Measurements from ENCODE around the gene NEDD4L. TPM values are rescaled to one million over a fixed set of nuclear protein-coding genes. Genes with fewer than 3 reads are reported as not detected.

NEDD4L gene
- total and polyA plus RNA-seq, 10 of the 15 experiments (the other 5 are each of a cell fraction or from before 2014, with no cell fraction given), result 7.4 to 24.0 (median 17.7) TPM

DNA sequence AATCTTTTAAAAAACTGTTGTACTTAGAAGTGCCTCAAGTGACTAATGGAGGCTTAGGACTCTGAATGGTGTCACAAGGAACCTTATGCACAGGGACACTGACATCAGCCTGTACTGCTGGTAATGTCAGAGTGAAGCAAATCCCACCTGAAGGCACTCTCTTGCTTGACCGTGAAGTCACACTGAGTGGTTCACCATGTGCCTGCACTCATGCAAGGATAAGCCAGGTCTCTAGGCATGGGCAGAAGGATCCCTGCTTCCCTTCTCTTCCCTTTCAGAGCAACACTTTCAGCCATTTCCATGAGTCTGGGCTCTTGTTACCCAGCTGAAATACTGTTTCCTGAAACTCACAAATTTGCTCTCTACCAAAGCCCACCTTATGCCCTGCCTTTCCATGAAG lies 123.0 kb downstream of the NEDD4L start:
- CTCF ChIA-PET, result interaction anchor here (0.7 to 1.1 kb wide), 2 partner anchors 12 to 155 kb away, joined by 3 to 4 read pairs; no protein-coding TSS in a partner anchor
- RAD21 ChIA-PET (ENCODE audit: unreplicated experiment), result interaction anchor here (0.7 kb wide), 1 partner anchor 33 kb away, joined by 3 read pairs; no protein-coding TSS in a partner anchor
- SMC1A ChIA-PET (ENCODE audit: uncharacterized antibody, unreplicated experiment), result interaction anchor here (0.6 kb wide), 1 partner anchor 616 kb away, joined by 3 read pairs; no protein-coding TSS in a partner anchor
- BruUV-seq (replicated peaks), result no TSS peak
- Histone ChIP-seq H3K27me3 (replicated peaks in 1 of 2; ENCODE audit: control insufficient read depth in 2 of 2, insufficient read depth in 2 of 2, low read length in 1 of 2) (no peaks in the 10 kb centered on the region), H3K36me3 (ENCODE audit: control insufficient read depth in 2 of 2, insufficient read depth in 2 of 2, low read length in 1 of 2) (no peaks in the 10 kb centered on the region; a peak in 2 of 4 replicates), H3K79me2 (ENCODE audit: control insufficient read depth, insufficient read depth, low read length) (no peaks in the 10 kb centered on the region), H3K4me2 (ENCODE audit: control insufficient read depth, insufficient read depth) (no peak overlapping the region), H3K4me1 (ENCODE audit: control insufficient read depth, insufficient read depth, low read length) (no peaks in the 10 kb centered on the region), H2AFZ (ENCODE audit: control insufficient read depth, low read depth, low read length) (no peak overlapping the region), H3K4me3 (no peak overlapping the region), H3K9ac (ENCODE audit: control insufficient read depth, insufficient read depth, low read length) (no peak overlapping the region), H3K27ac (ENCODE audit: control insufficient read depth, insufficient read depth) (no peak overlapping the region), H3K9me3 (replicated peaks; ENCODE audit: control insufficient read depth, insufficient read depth, low read length) (no peaks in the 10 kb centered on the region), H4K20me1 (ENCODE audit: control insufficient read depth, insufficient read depth) (no peaks in the 10 kb centered on the region)
- POLR2A ChIA-PET, result no interaction called here
- ATAC-seq, result no peak
- in situ Hi-C loops (cut with MboI) (no loop called here), intact Hi-C loops (cut with micrococcal nuclease; ENCODE audit: unreplicated experiment) (no loop called here)
- 0% methylated on average over 1 of the region's 1 CpG for WGBS (ENCODE audit: insufficient coverage, insufficient replicate concordance, low lambda C conversion rate, missing lambda C conversion rate)
- no peak for TF ChIP-seq TCF7 (IDR thresholded peaks at IDR 0.05; ENCODE audit: borderline replicate concordance)
- TF ChIP-seq, protein P1, sequence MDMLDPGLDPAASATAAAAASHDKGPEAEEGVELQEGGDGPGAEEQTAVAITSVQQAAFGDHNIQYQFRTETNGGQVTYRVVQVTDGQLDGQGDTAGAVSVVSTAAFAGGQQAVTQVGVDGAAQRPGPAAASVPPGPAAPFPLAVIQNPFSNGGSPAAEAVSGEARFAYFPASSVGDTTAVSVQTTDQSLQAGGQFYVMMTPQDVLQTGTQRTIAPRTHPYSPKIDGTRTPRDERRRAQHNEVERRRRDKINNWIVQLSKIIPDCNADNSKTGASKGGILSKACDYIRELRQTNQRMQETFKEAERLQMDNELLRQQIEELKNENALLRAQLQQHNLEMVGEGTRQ (IDR thresholded peaks at IDR 0.05; ENCODE audit: borderline replicate concordance, low read depth, low read length), result no peak
- no peak for TF ChIP-seq ZBED1 (IDR thresholded peaks at IDR 0.05; ENCODE audit: borderline replicate concordance)
- no peak for TF ChIP-seq SMARCA5 (IDR thresholded peaks at IDR 0.05)
- no peak for TF ChIP-seq STAT3 (IDR thresholded peaks at IDR 0.05; ENCODE audit: low read depth, low read length)
- no peak for TF ChIP-seq CREB1 (IDR thresholded peaks at IDR 0.05; ENCODE audit: low read depth)
- peak; percentile 69 for FAIRE-seq
- DNase-seq (ENCODE audit: low read depth, low spot score), result no peak

DNA sequence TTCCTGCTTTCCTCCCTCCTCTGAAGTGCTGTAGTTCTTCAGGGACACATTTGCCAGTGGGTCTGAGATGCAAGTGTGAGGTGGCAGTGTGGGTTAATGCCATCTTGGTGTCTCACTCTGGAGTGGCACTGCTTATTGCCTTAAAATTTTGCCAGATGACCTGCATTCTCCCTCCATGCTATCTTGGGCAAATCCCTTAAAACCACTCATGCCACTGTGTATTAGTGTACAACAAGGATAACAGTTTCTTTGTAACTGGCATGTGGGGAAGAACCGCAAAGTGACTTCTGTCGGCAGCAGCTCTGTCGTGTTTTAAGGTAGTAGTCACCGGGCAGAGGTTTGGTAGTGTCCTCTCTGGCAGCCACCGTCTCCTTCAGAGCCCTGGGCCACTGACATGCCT lies 124.2 kb downstream of the NEDD4L start:
- WGBS (ENCODE audit: insufficient coverage, insufficient replicate concordance, low lambda C conversion rate, missing lambda C conversion rate), result 74% methylated on average over 5 of the region's 5 CpGs

More for the DNA sequence above, 124.2 kb downstream of the NEDD4L start:
- ATAC-seq (no peak), DNase-seq (ENCODE audit: low read depth, low spot score) (no peak), FAIRE-seq (no peak)
- CTCF ChIA-PET, result interaction anchor here (1.0 to 1.8 kb wide), 3 partner anchors 9 to 13 kb away, joined by 3 to 6 read pairs (median 3); no protein-coding TSS in a partner anchor
- Histone ChIP-seq H3K79me2 (ENCODE audit: control insufficient read depth, insufficient read depth, low read length) (no peaks in the 10 kb centered on the region), H3K27me3 (replicated peaks in 1 of 2; ENCODE audit: control insufficient read depth in 2 of 2, insufficient read depth in 2 of 2, low read length in 1 of 2) (no peaks in the 10 kb centered on the region), H3K9me3 (replicated peaks; ENCODE audit: control insufficient read depth, insufficient read depth, low read length) (no peaks in the 10 kb centered on the region), H2AFZ (ENCODE audit: control insufficient read depth, low read depth, low read length) (no peak overlapping the region), H3K4me1 (ENCODE audit: control insufficient read depth, insufficient read depth, low read length) (no peaks in the 10 kb centered on the region), H4K20me1 (ENCODE audit: control insufficient read depth, insufficient read depth) (no peaks in the 10 kb centered on the region), H3K4me2 (ENCODE audit: control insufficient read depth, insufficient read depth) (no peak overlapping the region), H3K9ac (ENCODE audit: control insufficient read depth, insufficient read depth, low read length) (no peak overlapping the region), H3K27ac (ENCODE audit: control insufficient read depth, insufficient read depth) (no peak overlapping the region), H3K4me3 (no peak overlapping the region), H3K36me3 (ENCODE audit: control insufficient read depth in 2 of 2, insufficient read depth in 2 of 2, low read length in 1 of 2) (no peaks in the 10 kb centered on the region; a peak in 2 of 4 replicates)
- in situ Hi-C loops (cut with MboI) (no loop called here), intact Hi-C loops (cut with micrococcal nuclease; ENCODE audit: unreplicated experiment) (no loop called here)
- no peak for TF ChIP-seq SP1 (IDR thresholded peaks at IDR 0.05; ENCODE audit: low read depth, low read length)
- TF ChIP-seq, protein P2, sequence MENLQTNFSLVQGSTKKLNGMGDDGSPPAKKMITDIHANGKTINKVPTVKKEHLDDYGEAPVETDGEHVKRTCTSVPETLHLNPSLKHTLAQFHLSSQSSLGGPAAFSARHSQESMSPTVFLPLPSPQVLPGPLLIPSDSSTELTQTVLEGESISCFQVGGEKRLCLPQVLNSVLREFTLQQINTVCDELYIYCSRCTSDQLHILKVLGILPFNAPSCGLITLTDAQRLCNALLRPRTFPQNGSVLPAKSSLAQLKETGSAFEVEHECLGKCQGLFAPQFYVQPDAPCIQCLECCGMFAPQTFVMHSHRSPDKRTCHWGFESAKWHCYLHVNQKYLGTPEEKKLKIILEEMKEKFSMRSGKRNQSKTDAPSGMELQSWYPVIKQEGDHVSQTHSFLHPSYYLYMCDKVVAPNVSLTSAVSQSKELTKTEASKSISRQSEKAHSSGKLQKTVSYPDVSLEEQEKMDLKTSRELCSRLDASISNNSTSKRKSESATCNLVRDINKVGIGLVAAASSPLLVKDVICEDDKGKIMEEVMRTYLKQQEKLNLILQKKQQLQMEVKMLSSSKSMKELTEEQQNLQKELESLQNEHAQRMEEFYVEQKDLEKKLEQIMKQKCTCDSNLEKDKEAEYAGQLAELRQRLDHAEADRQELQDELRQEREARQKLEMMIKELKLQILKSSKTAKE (IDR thresholded peaks at IDR 0.05; ENCODE audit: low read depth, poor library complexity, severe bottlenecking), result no peak
- TF ChIP-seq HDAC2 (IDR thresholded peaks at IDR 0.05), result no peak
- TF ChIP-seq RUNX3 (IDR thresholded peaks at IDR 0.05; ENCODE audit: low read length), result no peak
- TF ChIP-seq MXI1 (IDR thresholded peaks at IDR 0.05; ENCODE audit: low read depth, low read length), result no peak
- no peak for TF ChIP-seq STAT1 (conservative IDR thresholded peaks at IDR 0.05)
- TF ChIP-seq CHD2 (IDR thresholded peaks at IDR 0.05; ENCODE audit: borderline replicate concordance, low read depth, low read length), result no peak
- no peak for TF ChIP-seq MEF2B (IDR thresholded peaks at IDR 0.05; ENCODE audit: partially characterized antibody, poor library complexity, severe bottlenecking)
- TF ChIP-seq CBX3 (IDR thresholded peaks at IDR 0.05; ENCODE audit: borderline replicate concordance, low read depth), result no peak
- TF ChIP-seq IRF4 (IDR thresholded peaks at IDR 0.05; ENCODE audit: low read depth, low read length), result no peak
- TF ChIP-seq BCL11A (IDR thresholded peaks at IDR 0.05; ENCODE audit: low read depth, low read length), result no peak
- TF ChIP-seq FOS (IDR thresholded peaks at IDR 0.05; ENCODE audit: borderline replicate concordance, extremely low read depth, insufficient read length), result no peak
- SMC1A ChIA-PET (ENCODE audit: uncharacterized antibody, unreplicated experiment), result no interaction called here
- no TSS peak for BruUV-seq (replicated peaks)
- RAD21 ChIA-PET (ENCODE audit: unreplicated experiment), result interaction anchor here (0.8 to 1.5 kb wide), 2 partner anchors 47 to 130 kb away, joined by 3 read pairs; no protein-coding TSS in a partner anchor
- POLR2A ChIA-PET, result no interaction called here
